Subcutaneous adipose tissue (tissue), 4 donors: ENCODE results near the gene ATP6V1D. TPM values are rescaled to one million over a fixed set of nuclear protein-coding genes. Genes with fewer than 3 reads are reported as not detected.

Experiments used
- small RNA-seq: library from RNA; depleted of rRNA; stranded (forward); fragments of <200 nt; gene quantifications from one replicate; pipeline ENCODE3, GENCODE V24; 2016
- total RNA-seq, 4 donors: library from RNA; depleted of rRNA; stranded (reverse); fragments of >200 nt; gene quantifications; one replicate each; pipeline ENCODE4 v1.1.0, GENCODE V29; 2016
- TF ChIP-seq, protein P1 (sequence below): fragments of 450-650 bp; IDR thresholded peaks from one replicate; pipeline ENCODE4 v1.5.1; 2016; ENCODE audit warnings: low read depth, mild to moderate bottlenecking, control low read depth, antibody characterized with exemption, moderate library complexity

Gene ATP6V1D
- total RNA-seq, 4 donors from 2014 or later, result 52.6 to 91.1 (median 62.7) TPM

DNA sequence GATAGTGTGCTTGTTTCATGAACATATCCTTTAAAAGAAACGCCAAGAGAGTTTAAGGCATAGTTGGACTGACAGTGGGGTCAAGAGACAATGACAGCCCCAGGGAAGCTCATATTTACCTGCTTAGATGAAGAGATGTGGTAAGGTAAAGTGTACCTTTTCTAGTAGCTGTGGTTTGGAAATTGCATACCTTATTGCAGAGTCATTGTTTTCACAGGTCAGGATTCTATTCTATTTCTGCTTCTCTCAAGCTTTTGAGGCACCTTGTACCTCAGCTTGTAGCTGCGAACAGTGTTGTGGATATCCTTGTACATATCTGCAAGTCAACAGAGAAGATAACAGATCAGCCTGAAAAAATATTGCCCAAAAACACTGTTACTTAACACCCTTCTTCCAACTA lies 47.7 kb downstream of the ATP6V1D start:
- TF ChIP-seq, protein P1, sequence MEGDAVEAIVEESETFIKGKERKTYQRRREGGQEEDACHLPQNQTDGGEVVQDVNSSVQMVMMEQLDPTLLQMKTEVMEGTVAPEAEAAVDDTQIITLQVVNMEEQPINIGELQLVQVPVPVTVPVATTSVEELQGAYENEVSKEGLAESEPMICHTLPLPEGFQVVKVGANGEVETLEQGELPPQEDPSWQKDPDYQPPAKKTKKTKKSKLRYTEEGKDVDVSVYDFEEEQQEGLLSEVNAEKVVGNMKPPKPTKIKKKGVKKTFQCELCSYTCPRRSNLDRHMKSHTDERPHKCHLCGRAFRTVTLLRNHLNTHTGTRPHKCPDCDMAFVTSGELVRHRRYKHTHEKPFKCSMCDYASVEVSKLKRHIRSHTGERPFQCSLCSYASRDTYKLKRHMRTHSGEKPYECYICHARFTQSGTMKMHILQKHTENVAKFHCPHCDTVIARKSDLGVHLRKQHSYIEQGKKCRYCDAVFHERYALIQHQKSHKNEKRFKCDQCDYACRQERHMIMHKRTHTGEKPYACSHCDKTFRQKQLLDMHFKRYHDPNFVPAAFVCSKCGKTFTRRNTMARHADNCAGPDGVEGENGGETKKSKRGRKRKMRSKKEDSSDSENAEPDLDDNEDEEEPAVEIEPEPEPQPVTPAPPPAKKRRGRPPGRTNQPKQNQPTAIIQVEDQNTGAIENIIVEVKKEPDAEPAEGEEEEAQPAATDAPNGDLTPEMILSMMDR, result no peak

Small RNA genes within 50 kb of the gene (small RNA-seq; reads per million reads assigned to genes)
- 0.49 reads per million for gene RF00019

Other genes starting within 250 kb of the ATP6V1D start
- gene GARIN2, start 170.4 kb downstream of the ATP6V1D start, total RNA-seq, result not detected
- gene PALS1, start 118.4 kb downstream of the ATP6V1D start, total RNA-seq, result 10 to 100 TPM; 18.5 to 21.8 (median 20.3) TPM
- gene EIF2S1, start 524 bp upstream of the ATP6V1D start, total RNA-seq, result 10 to 100 TPM; 48.3 to 81.0 (median 79.5) TPM
- 1 to 10 TPM in 2 of 4 donors, under 1 TPM in 1, not detected in 1; 0.49 to 4.9 (median 1.8) TPM for gene PLEK2, start 52.4 kb upstream of the ATP6V1D start, total RNA-seq
- gene TMEM229B, start 128.9 kb upstream of the ATP6V1D start, total RNA-seq, result 10 to 100 TPM in 1 of 4 donors, 1 to 10 TPM in 2, not detected in 1; 1.4 to 10.2 (median 2.2) TPM
- gene PLEKHH1, start 173.5 kb upstream of the ATP6V1D start, total RNA-seq, result 1 to 10 TPM; 1.3 to 9.0 (median 4.9) TPM
- gene PIGH, start 240.5 kb upstream of the ATP6V1D start, total RNA-seq, result 10 to 100 TPM; 17.4 to 25.5 (median 24.3) TPM